Breast epithelium (tissue), 3 donors: ENCODE results near the gene NRIP3.

Experiments
- POLR2A ChIP-seq: fragments of 450-650 bp; IDR thresholded peaks from one replicate; pipeline ENCODE4 v1.6.1; 2016; ENCODE audit warnings: antibody characterized with exemption, mild to moderate bottlenecking, moderate library complexity
- POLR2AphosphoS5 ChIP-seq, 3 donors: sonication (generic); formaldehyde crosslinking; IDR thresholded peaks; one replicate each; pipeline ENCODE4 v1.6.1; 2017; ENCODE audit warnings: antibody characterized with exemption in 3 of 3
- TF ChIP-seq, protein P1 (sequence below), 3 donors: fragments of 450-650 bp; IDR thresholded peaks; one replicate each; pipeline ENCODE4 v1.5.1; 2016 to 2017; ENCODE audit warnings: antibody characterized with exemption in 3 of 3, mild to moderate bottlenecking in 3 of 3, moderate library complexity in 3 of 3

DNA sequence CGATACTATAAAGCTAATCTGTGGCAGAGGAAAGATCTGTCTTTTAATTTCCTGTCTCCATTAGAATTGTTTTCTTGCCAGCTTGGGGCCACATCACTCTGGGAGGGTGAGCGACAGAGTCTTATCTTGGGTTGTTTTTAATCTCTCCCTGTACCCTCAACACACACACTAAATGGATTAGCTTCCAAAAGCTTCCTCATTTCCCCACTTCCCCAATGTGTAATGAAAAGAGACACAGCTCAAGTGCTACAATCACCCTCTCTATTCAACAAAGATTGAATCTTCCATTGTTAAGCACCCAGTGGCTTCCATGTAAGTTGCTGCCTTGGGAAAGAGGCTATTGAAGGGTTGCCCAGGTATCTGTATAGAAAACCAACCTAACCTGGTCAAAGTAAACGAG lies 54.9 kb downstream of the NRIP3 start:
- TF ChIP-seq, protein P1, sequence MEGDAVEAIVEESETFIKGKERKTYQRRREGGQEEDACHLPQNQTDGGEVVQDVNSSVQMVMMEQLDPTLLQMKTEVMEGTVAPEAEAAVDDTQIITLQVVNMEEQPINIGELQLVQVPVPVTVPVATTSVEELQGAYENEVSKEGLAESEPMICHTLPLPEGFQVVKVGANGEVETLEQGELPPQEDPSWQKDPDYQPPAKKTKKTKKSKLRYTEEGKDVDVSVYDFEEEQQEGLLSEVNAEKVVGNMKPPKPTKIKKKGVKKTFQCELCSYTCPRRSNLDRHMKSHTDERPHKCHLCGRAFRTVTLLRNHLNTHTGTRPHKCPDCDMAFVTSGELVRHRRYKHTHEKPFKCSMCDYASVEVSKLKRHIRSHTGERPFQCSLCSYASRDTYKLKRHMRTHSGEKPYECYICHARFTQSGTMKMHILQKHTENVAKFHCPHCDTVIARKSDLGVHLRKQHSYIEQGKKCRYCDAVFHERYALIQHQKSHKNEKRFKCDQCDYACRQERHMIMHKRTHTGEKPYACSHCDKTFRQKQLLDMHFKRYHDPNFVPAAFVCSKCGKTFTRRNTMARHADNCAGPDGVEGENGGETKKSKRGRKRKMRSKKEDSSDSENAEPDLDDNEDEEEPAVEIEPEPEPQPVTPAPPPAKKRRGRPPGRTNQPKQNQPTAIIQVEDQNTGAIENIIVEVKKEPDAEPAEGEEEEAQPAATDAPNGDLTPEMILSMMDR (IDR thresholded peaks at IDR 0.05), result no peak
- no peak for TF ChIP-seq POLR2A
- TF ChIP-seq POLR2AphosphoS5 (IDR thresholded peaks at IDR 0.05), result no peak
